HCT116 (cell line): ENCODE data around the gene TNFAIP8L3. TPM values are rescaled to one million over a fixed set of nuclear protein-coding genes. Genes with fewer than 3 reads are reported as not detected.

Source experiments
- ATAC-seq: fragments of 200-7000 bp; cut with Tn5 transposase; 2 replicates; pipeline ENCODE4 v1.9.1; 2020; ENCODE audit warnings: mild to moderate bottlenecking, moderate library complexity
- BruUV-seq: library from RNA; stranded (reverse); fragments of 400-500 nt; replicated peaks from 2 replicates; lab custom pipeline; 2021; lab: Mats Ljungman, UMichigan
- CTCF ChIA-PET: fragments of 300-600 bp; sonication (Branson Sonifier 250); formaldehyde crosslinking; loops from one replicate; lab custom pipeline; 2021; ENCODE audit warnings: antibody characterized with exemption; lab: Charles Lee
- POLR2A ChIA-PET: fragments of 300-600, 350-600 bp; sonication (Branson Sonifier 250); formaldehyde crosslinking; loops from one replicate; lab custom pipeline; 2021; ENCODE audit warnings: antibody characterized with exemption; lab: Charles Lee
- RAD21 ChIA-PET, 2 experiments: fragments of 300-600 bp; sonication (Branson Sonifier 250); formaldehyde crosslinking; loops; one replicate each; lab custom pipeline; 2023; ENCODE audit warnings: low total read pairs in 2 of 2; ENCODE audit not compliant: uncharacterized antibody in 2 of 2, unreplicated experiment in 2 of 2, low non-redundant PET in 1 of 2; lab: Charles Lee
- DNase-seq: peaks from one replicate; pipeline ENCODE4 v3.0.0-alpha.2; 2010; ENCODE audit warnings: low read depth, low spot score
- H2AFZ ChIP-seq: fragments of 200-600 bp; shearing (Covaris generic), sonication (generic); 2 replicates; pipeline ENCODE4 v1.6.1; 2017; ENCODE audit warnings: low read depth, mixed run types, mixed read lengths, antibody characterized with exemption, low read length; ENCODE audit not compliant: poor library complexity, severe bottlenecking
- H3K27ac ChIP-seq: 2 replicates; pipeline ENCODE4 v1.5.1; 2012; ENCODE audit warnings: low read depth, low read length
- H3K27me3 ChIP-seq: fragments of 200-600 bp; sonication (generic); 2 replicates; pipeline ENCODE4 v1.6.1; 2016; ENCODE audit warnings: mixed run types, low read length, mixed read lengths; ENCODE audit not compliant: insufficient read depth
- H3K36me3 ChIP-seq, 2 experiments: fragments of 200-500 bp in 1 of 2; fragments of 200-600 bp in 1 of 2; sonication (Bioruptor generic) in 1 of 2; sonication (generic) in 1 of 2; 2 replicates each; pipeline versions ENCODE4 v1.5.1 to v1.6.1; 2014 to 2016; ENCODE audit warnings: low read length in 2 of 2, inconsistent platforms in 1 of 2, mixed read lengths in 1 of 2, mixed run types in 1 of 2; ENCODE audit not compliant: insufficient read depth in 2 of 2, control insufficient read depth in 1 of 2
- H3K4me1 ChIP-seq, 2 experiments: fragments of 200-600 bp in 1 of 2; sonication (generic) in 1 of 2; 2 replicates each; pipeline versions ENCODE4 v1.5.1 to v1.6.1; 2012 to 2017; ENCODE audit warnings: low read length in 2 of 2, inconsistent platforms in 1 of 2, mild to moderate bottlenecking in 1 of 2, mixed read lengths in 1 of 2, mixed run types in 1 of 2, moderate library complexity in 1 of 2; ENCODE audit not compliant: insufficient read depth in 2 of 2, control insufficient read depth in 1 of 2
- H3K4me2 ChIP-seq: fragments of 200-600 bp; sonication (generic); 2 replicates; pipeline ENCODE4 v1.6.1; 2017; ENCODE audit warnings: mixed run types, low read length, mixed read lengths
- H3K4me3 ChIP-seq, 2 experiments: fragments of 200-600 bp in 1 of 2; sonication (generic) in 1 of 2; replicated peaks in 1 of 2; 2 replicates each; pipeline ENCODE4 v1.5.1; 2011 to 2016; ENCODE audit warnings: low read length in 2 of 2, control low read depth in 1 of 2, low read depth in 1 of 2, mild to moderate bottlenecking in 1 of 2, mixed read lengths in 1 of 2, mixed run types in 1 of 2
- H3K79me2 ChIP-seq: fragments of 200-600 bp; sonication (generic); 2 replicates; pipeline ENCODE4 v1.6.1; 2017; ENCODE audit warnings: mild to moderate bottlenecking, mixed run types, low read length, moderate library complexity, mixed read lengths; ENCODE audit not compliant: insufficient read depth
- H3K9ac ChIP-seq: fragments of 200-600 bp; sonication (generic); 2 replicates; pipeline ENCODE4 v1.6.1; 2016; ENCODE audit warnings: low read length, mixed read lengths
- H3K9me2 ChIP-seq: fragments of 200-600 bp; sonication (generic), shearing (Covaris generic); 2 replicates; pipeline ENCODE4 v1.6.1; 2017; ENCODE audit warnings: mixed run types, mild to moderate bottlenecking, moderate library complexity; ENCODE audit not compliant: insufficient read depth
- H3K9me3 ChIP-seq, 2 experiments: fragments of 200-500 bp in 1 of 2; fragments of 200-600 bp in 1 of 2; sonication (Bioruptor generic) in 1 of 2; sonication (generic) in 1 of 2; 2 replicates each; pipeline ENCODE4 v1.6.1; 2014 to 2017; ENCODE audit warnings: low read length in 2 of 2, mixed read lengths in 2 of 2, inconsistent platforms in 1 of 2, low read depth in 1 of 2, mild to moderate bottlenecking in 1 of 2, mixed run types in 1 of 2, moderate library complexity in 1 of 2; ENCODE audit not compliant: control insufficient read depth in 1 of 2, insufficient read depth in 1 of 2
- H4K20me1 ChIP-seq: fragments of 200-600 bp; sonication (generic), shearing (Covaris generic); 2 replicates; pipeline ENCODE4 v1.6.1; 2017; ENCODE audit warnings: mixed run types, mild to moderate bottlenecking, moderate library complexity; ENCODE audit not compliant: insufficient read depth
- CBX3 ChIP-seq: IDR thresholded peaks from 2 replicates; pipeline ENCODE4 v1.6.1; 2012; ENCODE audit warnings: low read depth
- CEBPB ChIP-seq: IDR thresholded peaks from 2 replicates; pipeline ENCODE4 v1.6.1; 2012; ENCODE audit warnings: low read depth
- ELF1 ChIP-seq: IDR thresholded peaks from 2 replicates; pipeline ENCODE4 v1.6.1; 2012; ENCODE audit warnings: low read depth, borderline replicate concordance
- EZH2 ChIP-seq: fragments of 200-600 bp; sonication (generic); IDR thresholded peaks from 2 replicates; pipeline ENCODE4 v1.6.1; 2017; ENCODE audit warnings: antibody characterized with exemption, mixed run types
- FOSL1 ChIP-seq: IDR thresholded peaks from 2 replicates; pipeline ENCODE4 v1.6.1; 2012; ENCODE audit warnings: low read depth
- JUND ChIP-seq: IDR thresholded peaks from 2 replicates; pipeline ENCODE4 v1.6.1; 2012
- POLR2A ChIP-seq: IDR thresholded peaks from 2 replicates; pipeline ENCODE4 v1.7.0; 2011; ENCODE audit warnings: borderline replicate concordance; ENCODE audit not compliant: insufficient read depth, insufficient read length; ENCODE audit errors: extremely low read depth
- RAD21 ChIP-seq: IDR thresholded peaks from 2 replicates; pipeline ENCODE4 v1.6.1; 2012; ENCODE audit warnings: low read depth, mild to moderate bottlenecking
- SP1 ChIP-seq: IDR thresholded peaks from 2 replicates; pipeline ENCODE4 v1.6.1; 2012; ENCODE audit warnings: low read depth
- SRF ChIP-seq: IDR thresholded peaks from 2 replicates; pipeline ENCODE4 v1.6.1; 2012; ENCODE audit warnings: low read depth
- TCF7L2 ChIP-seq: IDR thresholded peaks from 2 replicates; pipeline ENCODE4 v1.7.0; 2011; ENCODE audit warnings: borderline replicate concordance, inconsistent platforms; ENCODE audit not compliant: insufficient read depth, insufficient read length; ENCODE audit errors: extremely low read depth
- YY1 ChIP-seq: IDR thresholded peaks from 2 replicates; pipeline ENCODE4 v1.6.1; 2011; ENCODE audit warnings: low read length, low read depth, moderate library complexity, mild to moderate bottlenecking; ENCODE audit not compliant: insufficient replicate concordance; ENCODE audit errors: extremely low read depth
- ZFX ChIP-seq: fragments of 450-650 bp; IDR thresholded peaks from 2 replicates; pipeline ENCODE4 v1.6.1; 2017
- ZNF274 ChIP-seq: fragments of 200-500 bp; sonication (Bioruptor generic); IDR thresholded peaks from 2 replicates; pipeline ENCODE4 v1.6.1; 2014; ENCODE audit warnings: mild to moderate bottlenecking, low read depth, low read length, inconsistent platforms
- intact Hi-C: fragments of 100-400 bp; cut with micrococcal nuclease; formaldehyde crosslinking; loops from 2 replicates; pipeline ENCODE4 v1.10.0; 2022
- total RNA-seq: library from RNA; stranded (reverse); gene quantifications from one replicate; pipeline ENCODE4 v1.2.1, GENCODE V29; 2021; ENCODE audit not compliant: unreplicated experiment
- TF ChIP-seq, protein P1 (sequence below): IDR thresholded peaks from 2 replicates; pipeline ENCODE4 v1.6.1; 2011; ENCODE audit warnings: mild to moderate bottlenecking, low read length, moderate library complexity; ENCODE audit not compliant: insufficient replicate concordance; ENCODE audit errors: extremely low read depth
- TF ChIP-seq, protein P2 (sequence below): IDR thresholded peaks from 2 replicates; pipeline ENCODE4 v1.6.1; 2012
- TF ChIP-seq, protein P3 (sequence below): IDR thresholded peaks from 2 replicates; pipeline ENCODE4 v1.6.1; 2012
- TF ChIP-seq, protein P4 (sequence below): IDR thresholded peaks from 2 replicates; pipeline ENCODE4 v1.6.1; 2012; ENCODE audit warnings: low read depth

TNFAIP8L3 gene
- total RNA-seq, 1 experiment from 2014 or later: 0.47 TPM

GRCh38 chr15:51023499-51023898 lies 71.2 kb downstream of the TNFAIP8L3 start:
- ATAC-seq (no peak), DNase-seq (no peak)
- H3K9me2 ChIP-seq: no peaks in the 10 kb centered on the region
- TF ChIP-seq CEBPB: no peak
- no peak for TF ChIP-seq JUND
- TF ChIP-seq RAD21: no peak
- TF ChIP-seq TCF7L2: no peak
- TF ChIP-seq CBX3: no peak
- TF ChIP-seq ZFX: no peak
- TF ChIP-seq SRF: no peak
- TF ChIP-seq ZNF274: no peak
- TF ChIP-seq YY1: no peak
- TF ChIP-seq EZH2: no peak
- no peak for TF ChIP-seq POLR2A
- no peak for TF ChIP-seq ELF1
- TF ChIP-seq, protein P1, sequence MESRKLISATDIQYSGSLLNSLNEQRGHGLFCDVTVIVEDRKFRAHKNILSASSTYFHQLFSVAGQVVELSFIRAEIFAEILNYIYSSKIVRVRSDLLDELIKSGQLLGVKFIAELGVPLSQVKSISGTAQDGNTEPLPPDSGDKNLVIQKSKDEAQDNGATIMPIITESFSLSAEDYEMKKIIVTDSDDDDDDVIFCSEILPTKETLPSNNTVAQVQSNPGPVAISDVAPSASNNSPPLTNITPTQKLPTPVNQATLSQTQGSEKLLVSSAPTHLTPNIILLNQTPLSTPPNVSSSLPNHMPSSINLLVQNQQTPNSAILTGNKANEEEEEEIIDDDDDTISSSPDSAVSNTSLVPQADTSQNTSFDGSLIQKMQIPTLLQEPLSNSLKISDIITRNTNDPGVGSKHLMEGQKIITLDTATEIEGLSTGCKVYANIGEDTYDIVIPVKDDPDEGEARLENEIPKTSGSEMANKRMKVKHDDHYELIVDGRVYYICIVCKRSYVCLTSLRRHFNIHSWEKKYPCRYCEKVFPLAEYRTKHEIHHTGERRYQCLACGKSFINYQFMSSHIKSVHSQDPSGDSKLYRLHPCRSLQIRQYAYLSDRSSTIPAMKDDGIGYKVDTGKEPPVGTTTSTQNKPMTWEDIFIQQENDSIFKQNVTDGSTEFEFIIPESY: no peak
- TF ChIP-seq, protein P2, sequence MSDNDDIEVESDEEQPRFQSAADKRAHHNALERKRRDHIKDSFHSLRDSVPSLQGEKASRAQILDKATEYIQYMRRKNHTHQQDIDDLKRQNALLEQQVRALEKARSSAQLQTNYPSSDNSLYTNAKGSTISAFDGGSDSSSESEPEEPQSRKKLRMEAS: no peak
- TF ChIP-seq SP1: no peak
- TF ChIP-seq, protein P3, sequence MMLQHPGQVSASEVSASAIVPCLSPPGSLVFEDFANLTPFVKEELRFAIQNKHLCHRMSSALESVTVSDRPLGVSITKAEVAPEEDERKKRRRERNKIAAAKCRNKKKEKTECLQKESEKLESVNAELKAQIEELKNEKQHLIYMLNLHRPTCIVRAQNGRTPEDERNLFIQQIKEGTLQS: no peak
- TF ChIP-seq, protein P4, sequence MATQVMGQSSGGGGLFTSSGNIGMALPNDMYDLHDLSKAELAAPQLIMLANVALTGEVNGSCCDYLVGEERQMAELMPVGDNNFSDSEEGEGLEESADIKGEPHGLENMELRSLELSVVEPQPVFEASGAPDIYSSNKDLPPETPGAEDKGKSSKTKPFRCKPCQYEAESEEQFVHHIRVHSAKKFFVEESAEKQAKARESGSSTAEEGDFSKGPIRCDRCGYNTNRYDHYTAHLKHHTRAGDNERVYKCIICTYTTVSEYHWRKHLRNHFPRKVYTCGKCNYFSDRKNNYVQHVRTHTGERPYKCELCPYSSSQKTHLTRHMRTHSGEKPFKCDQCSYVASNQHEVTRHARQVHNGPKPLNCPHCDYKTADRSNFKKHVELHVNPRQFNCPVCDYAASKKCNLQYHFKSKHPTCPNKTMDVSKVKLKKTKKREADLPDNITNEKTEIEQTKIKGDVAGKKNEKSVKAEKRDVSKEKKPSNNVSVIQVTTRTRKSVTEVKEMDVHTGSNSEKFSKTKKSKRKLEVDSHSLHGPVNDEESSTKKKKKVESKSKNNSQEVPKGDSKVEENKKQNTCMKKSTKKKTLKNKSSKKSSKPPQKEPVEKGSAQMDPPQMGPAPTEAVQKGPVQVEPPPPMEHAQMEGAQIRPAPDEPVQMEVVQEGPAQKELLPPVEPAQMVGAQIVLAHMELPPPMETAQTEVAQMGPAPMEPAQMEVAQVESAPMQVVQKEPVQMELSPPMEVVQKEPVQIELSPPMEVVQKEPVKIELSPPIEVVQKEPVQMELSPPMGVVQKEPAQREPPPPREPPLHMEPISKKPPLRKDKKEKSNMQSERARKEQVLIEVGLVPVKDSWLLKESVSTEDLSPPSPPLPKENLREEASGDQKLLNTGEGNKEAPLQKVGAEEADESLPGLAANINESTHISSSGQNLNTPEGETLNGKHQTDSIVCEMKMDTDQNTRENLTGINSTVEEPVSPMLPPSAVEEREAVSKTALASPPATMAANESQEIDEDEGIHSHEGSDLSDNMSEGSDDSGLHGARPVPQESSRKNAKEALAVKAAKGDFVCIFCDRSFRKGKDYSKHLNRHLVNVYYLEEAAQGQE: no peak
- TF ChIP-seq FOSL1: no peak
- H3K79me2 ChIP-seq: no peaks in the 10 kb centered on the region
- no peak overlapping the region for H3K27ac ChIP-seq
- H3K9ac ChIP-seq: no peak overlapping the region
- H3K9me3 ChIP-seq: no peaks in the 10 kb centered on the region; a peak in 1 of 4 replicates
- no TSS peak for BruUV-seq
- no peaks in the 10 kb centered on the region for H4K20me1 ChIP-seq
- no peaks in the 10 kb centered on the region for H3K36me3 ChIP-seq
- no peak overlapping the region for H3K4me2 ChIP-seq
- POLR2A ChIA-PET: no interaction called here
- no peak overlapping the region for H2AFZ ChIP-seq
- CTCF ChIA-PET: no interaction called here
- no peaks in the 10 kb centered on the region for H3K27me3 ChIP-seq
- intact Hi-C loops: no loop called here
- no peaks in the 10 kb centered on the region for H3K4me1 ChIP-seq
- RAD21 ChIA-PET: no interaction called here
- H3K4me3 ChIP-seq: no peak overlapping the region
